Right lobe of liver (tissue), 6 donors: ENCODE results near the gene SPHK2. TPM values are rescaled to one million over a fixed set of nuclear protein-coding genes. Genes with fewer than 3 reads are reported as not detected.
A peak's percentile ranks its signal among the peaks of the same experiment; 100 is the strongest.
"Not testable (repeated sequence)": the region's sequence is repeated elsewhere in the genome, so short reads cannot be mapped to it uniquely, and the experiment has no call there.

ENCODE experiments used
- ATAC-seq, 4 donors: fragments of 200-7000 bp; cut with Tn5 transposase; one replicate each; pipeline ENCODE4 v1.9.1; 2020; ENCODE audit warnings: mild to moderate bottlenecking in 4 of 4, moderate library complexity in 4 of 4
- DNase-seq, 3 donors: peaks; one replicate each; pipeline ENCODE4 v3.0.0-alpha.2; 2020
- H3K27ac ChIP-seq, 3 donors: fragments of 200-600 bp; one replicate each; pipeline ENCODE4 v1.8.0; 2022
- H3K27me3 ChIP-seq, 2 donors: fragments of 200-600 bp; one replicate each; pipeline ENCODE4 v1.8.0; 2022
- H3K36me3 ChIP-seq, 4 donors: fragments of 200-600 bp; sonication (generic) in 1 of 4; one replicate each; pipeline versions ENCODE4 v1.5.1 to v1.8.0; 2017 to 2022; ENCODE audit warnings: control low read depth in 1 of 4
- H3K4me1 ChIP-seq, 4 donors: fragments of 200-600 bp; sonication (generic) in 1 of 4; one replicate each; pipeline versions ENCODE4 v1.5.1 to v1.8.0; 2017 to 2022; ENCODE audit warnings: control low read depth in 1 of 4
- H3K4me3 ChIP-seq, 3 donors: fragments of 200-600 bp; one replicate each; pipeline ENCODE4 v1.8.0; 2022
- H3K9me3 ChIP-seq, 4 donors: fragments of 200-600 bp; sonication (generic) in 1 of 4; one replicate each; pipeline versions ENCODE4 v1.5.1 to v1.8.0; 2017 to 2022; ENCODE audit warnings: control low read depth in 1 of 4
- POLR2A ChIP-seq: fragments of 450-650 bp; IDR thresholded peaks from one replicate; pipeline ENCODE4 v1.6.1; 2017; ENCODE audit warnings: antibody characterized with exemption, mild to moderate bottlenecking
- WGBS: methylation state at CpG from one replicate; pipeline ENCODE4 v1.1.6; 2018; ENCODE audit warnings: low coverage, low lambda C conversion rate; ENCODE audit not compliant: insufficient coverage; ENCODE audit errors: missing lambda C conversion rate; 5-methylcytosine and 5-hydroxymethylcytosine counted together
- intact Hi-C, 2 donors: fragments of 100-400 bp; cut with DNase I; formaldehyde crosslinking; loops; one replicate each; pipeline versions ENCODE4 v1.11.2 to v1.14.1; 2022
- total RNA-seq, 6 experiments: library from RNA; depleted of rRNA in 2 of 6; stranded (reverse); fragments of >200 nt in 2 of 6; fragmentation: NEBNext Ultra II Directional in 3 of 6; extraction: Animal tissue kit (Norgen Biotek cat#: 25700) in 3 of 6; gene quantifications; one replicate each; pipeline versions ENCODE4 v1.1.0 to v1.2.4, GENCODE V29; 2016 to 2023
- TF ChIP-seq, protein P1 (sequence below), 4 donors: fragments of 200-600 bp in 3 of 4; fragments of 450-650 bp in 1 of 4; IDR thresholded peaks; one replicate each; pipeline versions ENCODE4 v1.5.1 to v1.8.0; 2016 to 2022; ENCODE audit warnings: antibody characterized with exemption in 4 of 4, mild to moderate bottlenecking in 2 of 4
- donor health status: DM: no; HTN: yes; CAD: no.
- donor health status: DM: no; HTN: no; CAD: no.
- donor health status: DM: no; HTN: no; CAD: no.
- donor health status: DM: no; HTN: yes; CAD: no.
- donor health status: DM: no; HTN: yes; CAD: no.

SPHK2 gene
- total RNA-seq, 6 experiments from 2014 or later = 11.4 to 30.1 (median 17.2) TPM

DNA sequence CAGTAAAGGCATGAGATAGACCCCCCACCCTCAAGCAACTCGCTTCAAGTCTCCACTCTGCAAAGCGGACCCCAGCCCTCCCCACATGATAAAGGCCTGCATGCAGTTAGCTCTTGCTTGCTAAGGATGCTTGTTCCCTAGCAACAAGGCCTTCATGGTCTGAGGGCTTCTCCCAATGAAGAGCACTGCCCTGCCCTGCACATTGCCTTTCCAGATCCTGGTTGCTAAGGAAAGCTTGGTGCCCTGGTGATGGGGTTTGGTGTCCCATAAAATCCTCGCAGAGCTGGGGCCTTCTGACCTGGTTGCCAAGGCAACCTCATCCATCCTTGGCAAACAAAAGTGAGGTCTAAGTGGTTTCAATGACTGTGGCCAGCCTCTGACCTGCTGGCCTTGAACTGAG is 11.9 kb downstream of the SPHK2 start:
- intact Hi-C loops = no loop called here
- H3K27me3 ChIP-seq = no peaks in the 10 kb centered on the region
- TF ChIP-seq, protein P1, sequence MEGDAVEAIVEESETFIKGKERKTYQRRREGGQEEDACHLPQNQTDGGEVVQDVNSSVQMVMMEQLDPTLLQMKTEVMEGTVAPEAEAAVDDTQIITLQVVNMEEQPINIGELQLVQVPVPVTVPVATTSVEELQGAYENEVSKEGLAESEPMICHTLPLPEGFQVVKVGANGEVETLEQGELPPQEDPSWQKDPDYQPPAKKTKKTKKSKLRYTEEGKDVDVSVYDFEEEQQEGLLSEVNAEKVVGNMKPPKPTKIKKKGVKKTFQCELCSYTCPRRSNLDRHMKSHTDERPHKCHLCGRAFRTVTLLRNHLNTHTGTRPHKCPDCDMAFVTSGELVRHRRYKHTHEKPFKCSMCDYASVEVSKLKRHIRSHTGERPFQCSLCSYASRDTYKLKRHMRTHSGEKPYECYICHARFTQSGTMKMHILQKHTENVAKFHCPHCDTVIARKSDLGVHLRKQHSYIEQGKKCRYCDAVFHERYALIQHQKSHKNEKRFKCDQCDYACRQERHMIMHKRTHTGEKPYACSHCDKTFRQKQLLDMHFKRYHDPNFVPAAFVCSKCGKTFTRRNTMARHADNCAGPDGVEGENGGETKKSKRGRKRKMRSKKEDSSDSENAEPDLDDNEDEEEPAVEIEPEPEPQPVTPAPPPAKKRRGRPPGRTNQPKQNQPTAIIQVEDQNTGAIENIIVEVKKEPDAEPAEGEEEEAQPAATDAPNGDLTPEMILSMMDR (IDR thresholded peaks at IDR 0.05) = no peak
- no peak for TF ChIP-seq POLR2A
- H3K4me3 ChIP-seq = no peak overlapping the region
- 25% methylated on average over 1 of the region's 3 CpGs for WGBS
- no peaks in the 10 kb centered on the region for H3K36me3 ChIP-seq
- no peaks in the 10 kb centered on the region for H3K9me3 ChIP-seq
- peak overlapping the region in 2 of 3 donors; percentile 50 to 51 for H3K27ac ChIP-seq
- H3K4me1 ChIP-seq = peaks cover 0 to 48% (median 22%) of the 10 kb centered on the region in 4 donors
- ATAC-seq (no peak), DNase-seq (peak in 1 of 3 donors; percentile 50)

DNA sequence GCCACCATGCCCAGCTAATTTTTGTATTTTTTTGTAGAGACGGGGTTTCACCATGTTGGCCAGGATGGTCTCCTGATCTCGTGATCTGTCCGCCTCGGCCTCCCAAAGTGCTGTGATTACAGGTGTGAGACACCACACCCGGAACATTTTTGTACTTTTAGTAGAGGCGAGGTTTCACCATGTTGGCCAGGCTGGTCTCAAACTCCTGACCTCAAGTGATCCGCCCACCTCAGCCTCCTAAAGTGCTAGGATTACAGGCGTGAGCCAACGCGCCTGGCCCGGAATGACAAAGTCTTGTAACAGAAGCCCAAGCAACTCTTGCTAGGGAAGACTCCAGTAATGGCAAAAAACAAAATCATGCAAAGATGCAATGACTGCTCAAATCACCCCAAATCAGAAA is 13.0 kb downstream of the SPHK2 start:
- intact Hi-C loops, H3K4me3 ChIP-seq, ATAC-seq, H3K36me3 ChIP-seq, H3K9me3 ChIP-seq, DNase-seq, H3K27me3 ChIP-seq: not testable (repeated sequence)
- peaks cover 0 to 40% (median 19%) of the 10 kb centered on the region in 4 donors for H3K4me1 ChIP-seq
- 89% methylated on average over 9 of the region's 11 CpGs for WGBS
- H3K27ac ChIP-seq = peak overlapping the region in 2 of 3 donors; percentile 2 to 80

DNA sequence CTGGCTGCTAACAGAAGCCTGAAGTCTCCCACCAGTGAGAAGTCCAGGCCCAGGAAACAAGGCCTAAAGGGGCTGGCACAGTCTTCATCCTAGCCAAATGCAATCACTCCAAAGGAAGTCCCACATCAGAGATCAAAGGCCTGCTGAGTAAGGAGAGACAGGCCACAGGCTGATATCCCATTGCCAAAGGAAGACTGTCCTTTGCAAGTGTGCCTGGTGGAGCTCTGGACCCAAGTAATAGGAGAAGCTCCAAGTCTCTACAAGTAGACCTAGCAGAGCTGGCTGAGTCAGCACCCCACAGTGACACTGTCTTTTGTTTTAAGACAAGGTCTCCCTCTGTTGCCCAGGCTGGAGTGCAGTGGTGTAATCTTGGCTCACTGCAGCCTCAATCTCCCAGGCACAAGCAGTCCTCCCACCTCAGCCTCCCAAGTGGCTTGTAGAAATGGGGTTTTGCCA is 13.4 kb downstream of the SPHK2 start:
- intact Hi-C loops = no loop called here
- no peak overlapping the region for H3K4me3 ChIP-seq
- no peaks in the 10 kb centered on the region for H3K36me3 ChIP-seq
- no peak for TF ChIP-seq POLR2A
- TF ChIP-seq, protein P1 (IDR thresholded peaks at IDR 0.05) = no peak
- peaks cover 0 to 36% (median 17%) of the 10 kb centered on the region in 4 donors for H3K4me1 ChIP-seq
- no peaks in the 10 kb centered on the region for H3K9me3 ChIP-seq
- DNase-seq (no peak), ATAC-seq (no peak)
- no peaks in the 10 kb centered on the region for H3K27me3 ChIP-seq
- H3K27ac ChIP-seq = peak overlapping the region in 2 of 3 donors; percentile 2 to 80

DNA sequence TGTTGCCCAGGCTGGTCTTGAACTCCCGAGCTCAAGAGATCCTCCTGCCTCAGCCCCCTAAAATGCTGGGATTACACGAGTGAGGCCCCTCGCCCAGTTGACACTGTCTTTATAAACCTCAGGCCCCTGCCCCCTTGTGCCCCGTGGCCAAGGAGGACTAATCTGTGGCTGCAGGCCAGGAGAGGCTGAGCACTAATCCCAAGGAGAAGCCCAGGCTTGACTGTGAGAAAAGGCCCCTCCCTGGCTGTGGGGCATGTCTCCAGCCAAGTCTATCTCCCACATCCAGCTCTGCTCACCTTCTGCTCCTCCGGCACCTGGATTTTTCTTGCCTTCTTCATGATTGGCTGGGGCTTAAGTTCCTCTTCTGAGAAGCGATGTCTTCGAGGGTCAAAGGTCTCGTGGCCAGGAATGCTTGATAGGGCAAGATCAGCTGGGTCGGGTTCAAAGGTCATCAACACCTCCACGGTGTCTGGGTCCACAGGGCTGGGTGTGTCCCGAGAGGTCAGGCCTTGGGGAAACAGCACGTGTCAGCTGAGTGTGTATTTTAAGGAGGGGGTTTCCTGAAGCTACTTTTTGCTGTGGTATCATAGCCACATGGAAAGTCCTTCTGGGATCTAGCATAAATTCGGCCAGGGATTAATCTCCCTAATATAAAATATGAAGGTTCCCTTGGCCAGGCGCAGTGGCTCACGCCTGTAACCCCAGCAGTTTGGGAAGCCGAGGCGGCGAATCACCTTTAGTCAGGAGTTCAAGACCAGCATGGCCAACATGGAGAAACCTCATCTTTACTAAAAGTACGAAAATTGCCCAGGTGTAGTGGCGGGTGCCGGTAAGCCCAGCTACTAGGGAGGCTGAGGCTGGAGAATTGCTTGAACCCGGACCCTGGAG is 14.1 kb downstream of the SPHK2 start:
- Histone ChIP-seq H3K36me3 (no peaks in the 10 kb centered on the region), H3K4me3 (no peak overlapping the region), H3K9me3 (no peaks in the 10 kb centered on the region), H3K4me1 (peaks cover 0 to 29% (median 16%) of the 10 kb centered on the region in 4 donors), H3K27ac (peak overlapping the region in 2 of 3 donors; percentile 80 to 88), H3K27me3 (no peaks in the 10 kb centered on the region)
- TF ChIP-seq, protein P1 (IDR thresholded peaks at IDR 0.05) = no peak
- no peak for TF ChIP-seq POLR2A
- DNase-seq (no peak), ATAC-seq (no peak)
- intact Hi-C loops = no loop called here
- WGBS = 55% methylated on average over 17 of the region's 22 CpGs

DNA sequence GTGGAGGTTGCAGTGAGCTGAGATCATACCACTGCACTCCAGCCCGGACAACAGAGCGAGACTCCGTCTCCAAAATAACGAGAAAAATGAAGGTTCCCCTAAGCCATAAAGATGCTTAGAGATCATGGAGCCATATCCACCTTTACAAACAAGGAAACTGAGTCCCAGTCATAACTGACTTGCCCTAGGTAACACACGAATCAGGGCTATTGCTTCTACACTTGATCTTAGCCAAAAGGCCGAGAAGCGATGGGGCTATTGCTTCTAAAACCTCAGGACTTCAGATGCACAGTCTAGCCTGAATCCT is 14.7 kb downstream of the SPHK2 start:
- intact Hi-C loops = no loop called here
- ATAC-seq = no peak
- peaks cover 0 to 28% (median 16%) of the 10 kb centered on the region in 4 donors for H3K4me1 ChIP-seq
- H3K36me3 ChIP-seq = no peaks in the 10 kb centered on the region
- TF ChIP-seq, protein P1 (IDR thresholded peaks at IDR 0.05) = no peak
- no peak for TF ChIP-seq POLR2A
- H3K27me3 ChIP-seq = no peaks in the 10 kb centered on the region
- peak overlapping the region in 1 of 3 donors; percentile 74 for H3K4me3 ChIP-seq
- WGBS = 51% methylated on average over 7 of the region's 7 CpGs
- no peak for DNase-seq
- no peaks in the 10 kb centered on the region for H3K9me3 ChIP-seq
- peak overlapping the region; percentile 80 to 88 (median 81) for H3K27ac ChIP-seq
